HEK293 (cell line): Measurements from ENCODE around the gene FADS1.

Source experiments
- CTCF ChIP-seq: fragments of 450-650 bp; formaldehyde crosslinking; IDR thresholded peaks from 2 replicates; pipeline ENCODE4 v1.5.1; 2016; ENCODE audit warnings: missing biosample characterization, missing genetic modification characterization
- ZNF274 ChIP-seq, 2 experiments: fragments of 200-500 bp in 1 of 2; fragments of 450-650 bp in 1 of 2; sonication (Bioruptor generic) in 1 of 2; formaldehyde crosslinking in 1 of 2; IDR thresholded peaks; 2 replicates each; pipeline versions ENCODE4 v1.5.1 to v1.6.1; 2014 to 2016; ENCODE audit warnings: borderline replicate concordance in 1 of 2, inconsistent platforms in 1 of 2, low read length in 1 of 2, missing biosample characterization in 1 of 2, missing genetic modification characterization in 1 of 2

- TF ChIP-seq ZNF274 (IDR thresholded peaks at IDR 0.05; ENCODE audit: low read length) (no peak), ZNF274 (tag by site-specific recombination; IDR thresholded peaks at IDR 0.05; ENCODE audit: borderline replicate concordance) (no peak), CTCF (tag by site-specific recombination) (no peak)
Measured at GRCh38 chr11:61762798-61763197, 54.0 kb downstream of the FADS1 start.
